ENCODE data around the gene RPS21. TPM values are rescaled to one million over a fixed set of nuclear protein-coding genes. Genes with fewer than 3 reads are reported as not detected.

Gene RPS21
- total and polyA plus RNA-seq, 2 of the 13 experiments (the other 11 are each of a cell fraction or from before 2014, with no cell fraction given), result 2,647 to 11,063 TPM

- peak; percentile 66; the same call in 1 of the 2 replicates for TF ChIP-seq ZNF572 (CRISPR knock-in tag; IDR thresholded peaks at IDR 0.05)
- TF ChIP-seq ZNF713 (CRISPR knock-in tag; IDR thresholded peaks at IDR 0.05), result no peak; the same call in 1 of the 2 replicates
- TF ChIP-seq ZNF530 (CRISPR knock-in tag; IDR thresholded peaks at IDR 0.05; ENCODE audit: low read depth), result no peak
- no peak for TF ChIP-seq TRIM22 (IDR thresholded peaks at IDR 0.05)
- no peak for TF ChIP-seq ZNF318 (CRISPR knock-in tag; IDR thresholded peaks at IDR 0.05)
- peak; percentile 64; the same call in 1 of the 2 replicates for TF ChIP-seq LRRFIP1 (CRISPR knock-in tag; conservative IDR thresholded peaks at IDR 0.05)
- no peak for TF ChIP-seq GPBP1L1 (CRISPR knock-in tag; IDR thresholded peaks at IDR 0.05)
- peak; percentile 31; the same call in 1 of the 2 replicates for TF ChIP-seq DZIP1 (CRISPR knock-in tag; IDR thresholded peaks at IDR 0.05)
- TF ChIP-seq RFX5 (IDR thresholded peaks at IDR 0.05; ENCODE audit: low read depth, low read length), result no peak; the same call in 1 of the 2 replicates
- 0 out of 2 replicates have a peak, but pooled peaks have one; percentile 3 for TF ChIP-seq IRF2 (CRISPR knock-in tag; IDR thresholded peaks at IDR 0.05)
Measured at GRCh38 chr20:62368976-62369814, 17.7 kb upstream of the RPS21 start (continued).

Data from HepG2 (cell line).